GM06990 (cell line): ENCODE data around the gene PYGB.

ENCODE experiments used
- DNase-seq: peaks from one replicate; pipeline ENCODE4 v3.0.0-alpha.2; 2011; ENCODE audit not compliant: insufficient read length; ENCODE audit errors: extremely low read depth
- H3K27me3 ChIP-seq: replicated peaks from 2 replicates; pipeline ENCODE4 v1.6.0; 2011; ENCODE audit warnings: low read length; ENCODE audit not compliant: control insufficient read depth, insufficient read depth
- H3K36me3 ChIP-seq: 2 replicates; pipeline ENCODE4 v1.5.1; 2011; ENCODE audit warnings: low read length; ENCODE audit not compliant: control insufficient read depth, insufficient read depth
- H3K4me3 ChIP-seq: replicated peaks from 2 replicates; pipeline ENCODE4 v1.5.1; 2011; ENCODE audit warnings: low read depth, mild to moderate bottlenecking, control low read depth, low read length
- CTCF ChIP-seq: IDR thresholded peaks from 2 replicates; pipeline ENCODE4 v1.5.1; 2011; ENCODE audit warnings: low read length, control low read depth, mild to moderate bottlenecking, inconsistent platforms; ENCODE audit not compliant: insufficient read depth, poor library complexity, severe bottlenecking

Gene PYGB

GRCh38 chr20:25318471-25319240, 70.8 kb downstream of the PYGB start:
- Histone ChIP-seq H3K36me3 (peaks cover 6% of the 10 kb centered on the region), H3K4me3 (no peak overlapping the region; the same call in 1 of the 2 replicates), H3K27me3 (no peaks in the 10 kb centered on the region)
- no peak for TF ChIP-seq CTCF
- DNase-seq = peak; percentile 76

- Histone ChIP-seq H3K36me3 (peaks cover 6% of the 10 kb centered on the region), H3K4me3 (no peak overlapping the region), H3K27me3 (no peaks in the 10 kb centered on the region)
- no peak for DNase-seq
- no peak for TF ChIP-seq CTCF
Measured at GRCh38 chr20:25319241-25320034, 71.6 kb downstream of the PYGB start.

- DNase-seq = no peak
- H3K27me3 ChIP-seq = no peaks in the 10 kb centered on the region
- H3K4me3 ChIP-seq = no peak overlapping the region
- peaks cover 6% of the 10 kb centered on the region for H3K36me3 ChIP-seq
- no peak for TF ChIP-seq CTCF
Measured at GRCh38 chr20:25320035-25320800, 72.3 kb downstream of the PYGB start.

GRCh38 chr20:25321262-25321831, 73.5 kb downstream of the PYGB start:
- H3K27me3 ChIP-seq = no peaks in the 10 kb centered on the region
- no peak for TF ChIP-seq CTCF
- H3K4me3 ChIP-seq = no peak overlapping the region
- H3K36me3 ChIP-seq = peaks cover 5% of the 10 kb centered on the region
- DNase-seq = no peak

- no peak for TF ChIP-seq CTCF
- peaks cover 5% of the 10 kb centered on the region for H3K36me3 ChIP-seq
- H3K27me3 ChIP-seq = no peaks in the 10 kb centered on the region
- H3K4me3 ChIP-seq = no peak overlapping the region
- no peak for DNase-seq
Measured at GRCh38 chr20:25321991-25322390, 74.1 kb downstream of the PYGB start.
